ENCODE measurements around the gene MAD1L1. TPM values are rescaled to one million over a fixed set of nuclear protein-coding genes. Genes with fewer than 3 reads are reported as not detected.

MAD1L1 gene
- total RNA-seq, 1 donor from 2014 or later, result 57.6 TPM

GRCh38 chr7:1886361-1887064 lies 346.2 kb downstream of the MAD1L1 start:
- no peak overlapping the region for H3K27ac Mint-ChIP-seq (ENCODE audit: unreplicated experiment)
- no peak for TF ChIP-seq CTCF (IDR thresholded peaks at IDR 0.05; ENCODE audit: partially characterized antibody, unreplicated experiment)
- H3K9me3 Mint-ChIP-seq (ENCODE audit: unreplicated experiment), result peaks cover 9% of the 10 kb centered on the region
- DNase-seq, result peak; percentile 13
- H3K4me1 Mint-ChIP-seq (ENCODE audit: low read depth, unreplicated experiment), result no peaks in the 10 kb centered on the region
- H3K27me3 Mint-ChIP-seq (ENCODE audit: unreplicated experiment), result peaks cover 12% of the 10 kb centered on the region
- no peaks in the 10 kb centered on the region for H3K36me3 Mint-ChIP-seq (ENCODE audit: unreplicated experiment)
- no peak overlapping the region for H3K4me3 Mint-ChIP-seq (ENCODE audit: unreplicated experiment)

- Mint-ChIP-seq H3K36me3 (ENCODE audit: unreplicated experiment) (no peaks in the 10 kb centered on the region), H3K27me3 (ENCODE audit: unreplicated experiment) (peaks cover 14% of the 10 kb centered on the region), H3K9me3 (ENCODE audit: unreplicated experiment) (peaks cover 9% of the 10 kb centered on the region), H3K27ac (ENCODE audit: unreplicated experiment) (no peak overlapping the region), H3K4me3 (ENCODE audit: unreplicated experiment) (no peak overlapping the region), H3K4me1 (ENCODE audit: low read depth, unreplicated experiment) (no peaks in the 10 kb centered on the region)
- DNase-seq, result peak; percentile 12
- TF ChIP-seq CTCF (IDR thresholded peaks at IDR 0.05; ENCODE audit: partially characterized antibody, unreplicated experiment), result no peak
These were observed 347.1 kb downstream of the MAD1L1 start for GRCh38 chr7:1885465-1886226.

- no peaks in the 10 kb centered on the region for H3K4me1 Mint-ChIP-seq (ENCODE audit: low read depth, unreplicated experiment)
- no peak for TF ChIP-seq CTCF (IDR thresholded peaks at IDR 0.05; ENCODE audit: partially characterized antibody, unreplicated experiment)
- H3K27me3 Mint-ChIP-seq (ENCODE audit: unreplicated experiment), result peaks cover 11% of the 10 kb centered on the region
- H3K9me3 Mint-ChIP-seq (ENCODE audit: unreplicated experiment), result peaks cover 9% of the 10 kb centered on the region
- no peak overlapping the region for H3K4me3 Mint-ChIP-seq (ENCODE audit: unreplicated experiment)
- no peak overlapping the region for H3K27ac Mint-ChIP-seq (ENCODE audit: unreplicated experiment)
- DNase-seq, result no peak
- no peaks in the 10 kb centered on the region for H3K36me3 Mint-ChIP-seq (ENCODE audit: unreplicated experiment)
These were observed 348.0 kb downstream of the MAD1L1 start for GRCh38 chr7:1884583-1885350.

- peak; percentile 16 for DNase-seq
- Mint-ChIP-seq H3K36me3 (ENCODE audit: unreplicated experiment) (no peaks in the 10 kb centered on the region), H3K4me3 (ENCODE audit: unreplicated experiment) (no peak overlapping the region), H3K27ac (ENCODE audit: unreplicated experiment) (no peak overlapping the region), H3K9me3 (ENCODE audit: unreplicated experiment) (peaks cover 9% of the 10 kb centered on the region), H3K4me1 (ENCODE audit: low read depth, unreplicated experiment) (no peaks in the 10 kb centered on the region), H3K27me3 (ENCODE audit: unreplicated experiment) (peaks cover 11% of the 10 kb centered on the region)
- no peak for TF ChIP-seq CTCF (IDR thresholded peaks at IDR 0.05; ENCODE audit: partially characterized antibody, unreplicated experiment)
These were observed 348.7 kb downstream of the MAD1L1 start for GRCh38 chr7:1883834-1884582.
